Heart right ventricle (tissue), 16 donors: ENCODE measurements around the gene FRZB. TPM values are rescaled to one million over a fixed set of nuclear protein-coding genes. Genes with fewer than 3 reads are reported as not detected.

ENCODE experiments used
- ATAC-seq, 8 donors: fragments of 200-7000 bp; cut with Tn5 transposase; one replicate each; pipeline ENCODE4 v1.9.1; 2020; ENCODE audit warnings: mild to moderate bottlenecking in 8 of 8, moderate library complexity in 8 of 8, moderate number of reproducible peaks in 1 of 8
- DNase-seq, 2 donors: peaks; one replicate each; pipeline ENCODE4 v3.0.0-alpha.2; 2020
- H3K27ac ChIP-seq, 10 donors: fragments of 200-600 bp; sonication (generic) in 2 of 10; one replicate each; pipeline versions ENCODE4 v1.5.0 to v1.8.0; 2020 to 2022; ENCODE audit warnings: mild to moderate bottlenecking in 3 of 10
- H3K27me3 ChIP-seq, 7 donors: fragments of 200-600 bp; one replicate each; pipeline ENCODE4 v1.8.0; 2021 to 2022; ENCODE audit warnings: mild to moderate bottlenecking in 2 of 7
- H3K36me3 ChIP-seq, 9 donors: fragments of 200-600 bp; sonication (generic) in 1 of 9; one replicate each; pipeline versions ENCODE4 v1.5.0 to v1.8.0; 2020 to 2022; ENCODE audit warnings: mild to moderate bottlenecking in 2 of 9
- H3K4me1 ChIP-seq, 9 donors: fragments of 200-600 bp; sonication (generic) in 1 of 9; one replicate each; pipeline versions ENCODE4 v1.5.0 to v1.8.0; 2020 to 2022; ENCODE audit warnings: mild to moderate bottlenecking in 4 of 9
- H3K4me3 ChIP-seq, 10 donors: fragments of 200-600 bp; sonication (generic) in 2 of 10; one replicate each; pipeline versions ENCODE4 v1.5.0 to v1.8.0; 2020 to 2022; ENCODE audit warnings: mild to moderate bottlenecking in 7 of 10, moderate library complexity in 2 of 10
- H3K9me3 ChIP-seq, 11 donors: fragments of 200-600 bp in 10 of 11; sonication (generic) in 2 of 11; one replicate each; pipeline versions ENCODE4 v1.5.0 to v1.8.0; 2013 to 2022; ENCODE audit warnings: mild to moderate bottlenecking in 2 of 11, control low read depth in 1 of 11, moderate library complexity in 1 of 11
- WGBS, 2 donors: extraction: QIAGEN DNeasy Blood & Tissue Kit; methylation state at CpG; one replicate each; pipeline ENCODE4 v1.1.7; 2013; ENCODE audit warnings: inconsistent platforms in 1 of 2; 5-methylcytosine and 5-hydroxymethylcytosine counted together
- intact Hi-C, 10 donors: fragments of 100-400 bp; cut with DNase I; formaldehyde crosslinking; loops; one replicate each; pipeline versions ENCODE4 v1.11.1 to v1.14.2; 2022
- polyA plus RNA-seq, 2 donors: library from polyadenylated mRNA; stranded (reverse); fragments of 200-250 nt; gene quantifications; one replicate each; pipeline ENCODE4 v1.2.3, GENCODE V29; 2013
- total RNA-seq, 10 donors: library from RNA; stranded (reverse); fragmentation: NEBNext Ultra II Directional in 3 of 10; extraction: Animal tissue kit (Norgen Biotek cat#: 25700) in 3 of 10; gene quantifications; one replicate each; pipeline versions ENCODE4 v1.2.1 to v1.2.4, GENCODE V29; 2021 to 2023
- TF ChIP-seq, protein P1 (sequence below), 9 donors: fragments of 200-600 bp; sonication (generic) in 2 of 9; IDR thresholded peaks; one replicate each; pipeline versions ENCODE4 v1.5.0 to v1.8.0; 2021 to 2022; ENCODE audit warnings: antibody characterized with exemption in 9 of 9, mild to moderate bottlenecking in 5 of 9, moderate library complexity in 1 of 9
- donor health status: Arrhythmogenic right ventricular cardiomyopathy.
- donor health status: ischemic (EF 13 %, LVEDD 7.1; RV severe dilation, severe dysfunction).
- donor health status: healthy with polysubstance abuse.
- donor health status: DM: no; HTN: yes; CAD: no.
- donor health status: DM: no; HTN: no; CAD: no.
- donor health status: ischemic (EF 25% LVEDD 6.9; RV normal size, moderate dysfunction).
- donor health status: ischemic (EF 25% LVEDD 5.7; RV mildly dilated, moderate dysfunction).
- donor health status: healthy.
- donor health status: DM: yes; HTN: yes; CAD: no.
- donor health status: Ischemic cardiomyopathy.
- donor health status: ischemic (EF 35%, LVEDD 5.7; RV mildly dilated, moderate dysfunction).
- donor health status: nonischemic (EF 11% LVEDD 7.7; RV severe dilation, severe dysfunction).
- donor health status: DM: yes; HTN: yes; CAD: no.
- donor health status: PGD.
- donor health status: ischemic (EF 29% LVEDD 5.4; RV normal size, mild dysfunction).
- donor health status: nonischemic (EF 23%, LVEDD 6.1; RV moderate dilation, normal function).

Gene FRZB
- total and polyA plus RNA-seq, 12 donors, result 0.85 to 5.7 (median 2.2) TPM

DNA sequence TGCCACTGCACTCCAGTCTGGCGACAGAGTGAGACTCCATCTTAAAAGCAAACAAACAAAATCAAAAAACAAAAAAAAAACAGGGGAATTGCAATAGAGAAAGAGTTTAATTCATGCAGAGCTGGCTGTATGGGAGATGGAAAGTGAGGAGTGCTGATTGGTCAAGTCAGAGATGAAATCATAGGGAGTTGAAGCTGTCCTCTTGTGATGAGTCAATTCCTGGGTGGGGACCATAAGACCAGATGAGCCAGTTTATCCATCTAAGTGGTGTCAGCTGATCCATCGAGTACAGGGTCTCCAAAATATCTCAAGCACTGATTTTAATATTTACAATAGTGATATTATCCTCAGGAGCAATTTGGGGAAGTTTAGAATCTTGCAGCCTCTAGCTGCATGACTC lies 45.3 kb downstream of the FRZB start:
- no peak for DNase-seq

DNA sequence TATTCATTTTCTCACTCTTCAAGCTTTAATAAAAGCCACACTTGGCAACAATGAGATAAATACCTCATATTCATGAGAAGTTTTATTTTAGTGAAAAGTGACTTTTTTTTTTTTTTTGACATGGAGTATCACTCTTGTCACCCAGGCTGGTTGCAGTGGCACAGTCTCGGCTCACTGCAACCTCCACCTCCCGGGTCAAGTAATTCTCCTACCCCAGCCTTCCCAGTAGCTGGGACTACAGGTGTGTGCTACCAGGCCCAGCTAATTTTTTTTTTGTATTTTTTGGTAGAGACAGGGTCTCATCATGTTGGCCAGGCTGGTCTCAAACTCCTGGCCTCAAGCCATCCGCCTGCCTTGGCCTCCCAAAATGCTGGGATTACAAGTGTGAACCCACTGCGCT lies 47.0 kb downstream of the FRZB start:
- Histone ChIP-seq H3K4me3 (no peak overlapping the region), H3K27me3 (no peaks in the 10 kb centered on the region), H3K27ac (no peak overlapping the region), H3K4me1 (peaks cover 0 to 11% (median 0%) of the 10 kb centered on the region in 9 donors), H3K9me3 (no peaks in the 10 kb centered on the region), H3K36me3 (no peaks in the 10 kb centered on the region)
- TF ChIP-seq, protein P1, sequence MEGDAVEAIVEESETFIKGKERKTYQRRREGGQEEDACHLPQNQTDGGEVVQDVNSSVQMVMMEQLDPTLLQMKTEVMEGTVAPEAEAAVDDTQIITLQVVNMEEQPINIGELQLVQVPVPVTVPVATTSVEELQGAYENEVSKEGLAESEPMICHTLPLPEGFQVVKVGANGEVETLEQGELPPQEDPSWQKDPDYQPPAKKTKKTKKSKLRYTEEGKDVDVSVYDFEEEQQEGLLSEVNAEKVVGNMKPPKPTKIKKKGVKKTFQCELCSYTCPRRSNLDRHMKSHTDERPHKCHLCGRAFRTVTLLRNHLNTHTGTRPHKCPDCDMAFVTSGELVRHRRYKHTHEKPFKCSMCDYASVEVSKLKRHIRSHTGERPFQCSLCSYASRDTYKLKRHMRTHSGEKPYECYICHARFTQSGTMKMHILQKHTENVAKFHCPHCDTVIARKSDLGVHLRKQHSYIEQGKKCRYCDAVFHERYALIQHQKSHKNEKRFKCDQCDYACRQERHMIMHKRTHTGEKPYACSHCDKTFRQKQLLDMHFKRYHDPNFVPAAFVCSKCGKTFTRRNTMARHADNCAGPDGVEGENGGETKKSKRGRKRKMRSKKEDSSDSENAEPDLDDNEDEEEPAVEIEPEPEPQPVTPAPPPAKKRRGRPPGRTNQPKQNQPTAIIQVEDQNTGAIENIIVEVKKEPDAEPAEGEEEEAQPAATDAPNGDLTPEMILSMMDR (IDR thresholded peaks at IDR 0.05), result no peak
- ATAC-seq (no peak), DNase-seq (no peak)
- 97 to 98% methylated on average over 4 of the region's 4 CpGs for WGBS, 2 donors
- intact Hi-C loops, result no loop called here

More for the DNA sequence above, 45.3 kb downstream of the FRZB start:
- Histone ChIP-seq H3K4me3 (no peak overlapping the region), H3K27me3 (no peaks in the 10 kb centered on the region), H3K27ac (no peak overlapping the region), H3K9me3 (no peaks in the 10 kb centered on the region), H3K4me1 (peaks cover 0 to 11% (median 0%) of the 10 kb centered on the region in 9 donors), H3K36me3 (no peaks in the 10 kb centered on the region)
- TF ChIP-seq, protein P1 (IDR thresholded peaks at IDR 0.05), result no peak
- 77% methylated on average over 2 of the region's 2 CpGs for WGBS, 2 donors
- ATAC-seq, result no peak
- intact Hi-C loops, result no loop called here

DNA sequence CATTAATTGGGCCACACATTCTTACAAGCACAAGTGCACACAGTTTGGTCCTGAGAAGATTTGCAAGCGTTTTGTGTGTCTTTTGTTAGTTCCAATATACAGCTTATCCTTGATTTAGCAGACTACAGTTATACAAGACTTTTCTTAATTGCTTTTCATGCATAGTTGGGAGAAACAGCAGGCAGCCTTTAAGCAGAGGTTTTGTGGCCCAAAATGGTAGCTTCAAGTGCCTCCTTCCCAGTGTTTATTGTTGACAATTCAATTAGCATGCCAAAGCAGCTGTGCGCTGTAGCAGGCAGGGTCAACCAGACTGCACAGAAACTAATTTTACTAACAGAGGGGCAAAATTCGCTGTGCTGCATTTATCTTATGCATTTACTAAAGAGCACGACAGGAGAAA lies 47.5 kb downstream of the FRZB start:
- intact Hi-C loops, result no loop called here
- ATAC-seq, result no peak
- TF ChIP-seq, protein P1 (IDR thresholded peaks at IDR 0.05), result no peak
- Histone ChIP-seq H3K9me3 (no peaks in the 10 kb centered on the region), H3K4me3 (no peak overlapping the region), H3K4me1 (peaks cover 0 to 11% (median 0%) of the 10 kb centered on the region in 9 donors), H3K27ac (no peak overlapping the region), H3K36me3 (no peaks in the 10 kb centered on the region), H3K27me3 (no peaks in the 10 kb centered on the region)
- DNase-seq, result no peak
- 84 to 90% methylated on average over 4 of the region's 4 CpGs for WGBS, 2 donors

DNA sequence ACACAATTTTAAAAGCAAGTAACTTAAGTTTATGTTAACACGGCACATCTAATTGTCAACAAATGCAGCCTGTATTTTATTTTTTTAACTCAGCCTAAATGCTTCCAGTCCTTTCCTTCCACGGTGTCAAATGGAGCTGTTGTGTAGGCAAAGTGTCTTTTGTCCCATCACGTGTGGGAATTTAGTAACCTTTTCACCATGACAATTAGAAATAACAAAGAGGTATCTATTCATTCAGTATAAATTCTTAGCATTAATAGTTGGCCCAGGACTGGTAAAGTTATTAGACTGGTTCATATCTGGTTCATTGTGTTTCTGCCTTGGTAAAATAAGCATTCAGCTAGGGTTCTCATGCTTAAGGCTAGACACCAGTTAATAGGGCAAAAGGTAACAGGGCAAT lies 47.9 kb downstream of the FRZB start:
- H3K4me1 ChIP-seq, result peaks cover 0 to 11% (median 0%) of the 10 kb centered on the region in 9 donors
- no peaks in the 10 kb centered on the region for H3K9me3 ChIP-seq
- DNase-seq, result no peak
- ATAC-seq, result no peak
- TF ChIP-seq, protein P1 (IDR thresholded peaks at IDR 0.05), result no peak
- no peaks in the 10 kb centered on the region for H3K27me3 ChIP-seq
- H3K27ac ChIP-seq, result no peak overlapping the region
- no peak overlapping the region for H3K4me3 ChIP-seq
- intact Hi-C loops, result no loop called here
- WGBS, 2 donors, result 73 to 77% methylated on average over 3 of the region's 3 CpGs
- H3K36me3 ChIP-seq, result no peaks in the 10 kb centered on the region
